Measurements from ENCODE around the gene MVB12A. TPM values are rescaled to one million over a fixed set of nuclear protein-coding genes. Genes with fewer than 3 reads are reported as not detected.

MVB12A gene
- total RNA-seq, 8 experiments from 2014 or later, result 23.2 to 52.3 (median 37.9) TPM

GRCh38 chr19:17406887-17407196, 13.0 kb upstream of the MVB12A start:
- in situ Hi-C loops (cut with MboI; ENCODE audit: low pct_unique_long_range_greater_than_20kb in 2 of 9, low sequenced_read_pairs in 9 of 9, unreplicated experiment in 9 of 9), result loop anchor here in 1 of 9 experiments (10.0 kb wide), 1 partner anchor 58 kb away; the partner anchor contains the start of gene NXNL1
- ATAC-seq (replicated peaks in 6 of 8), result no peak
- Histone ChIP-seq H3K4me3 (peak overlapping the region in 1 of 5 donors; percentile 17), H3K4me1 (replicated peaks in 1 of 2) (peaks cover 35 to 39% of the 10 kb centered on the region in 2 donors), H3K27ac (peak overlapping the region in 1 of 2 donors; percentile 70)
- 17 to 50% methylated on average over 1 of the region's 2 CpGs; no CpG with 5 or more reads in 8 of the 10 experiments for WGBS, 10 experiments

GRCh38 chr19:17409990-17410389, 9.9 kb upstream of the MVB12A start:
- Histone ChIP-seq H3K4me3 (no peak overlapping the region), H3K4me1 (replicated peaks in 1 of 2) (peaks cover 38 to 39% of the 10 kb centered on the region in 2 donors), H3K27ac (no peak overlapping the region)
- 12 to 100% (median 96%) methylated on average over 1 to 8 of the region's 9 CpGs for WGBS, 10 experiments
- ATAC-seq (replicated peaks in 6 of 8), result no peak
- in situ Hi-C loops (cut with MboI; ENCODE audit: low pct_unique_long_range_greater_than_20kb in 2 of 9, low sequenced_read_pairs in 9 of 9, unreplicated experiment in 9 of 9), result loop anchor here in 1 of 9 experiments (10.0 kb wide), 1 partner anchor 55 kb away; the partner anchor contains the start of gene NXNL1

- peak in 2 of 8 experiments; percentile 7 to 10 for ATAC-seq (replicated peaks in 6 of 8)
- WGBS, 10 experiments, result 15 to 100% (median 66%) methylated on average over 1 to 11 of the region's 11 CpGs; no CpG with 5 or more reads in 2 of the 10 experiments
- in situ Hi-C loops (cut with MboI; ENCODE audit: low pct_unique_long_range_greater_than_20kb in 2 of 9, low sequenced_read_pairs in 9 of 9, unreplicated experiment in 9 of 9), result no loop called here
- Histone ChIP-seq H3K27ac (peak overlapping the region in 1 of 2 donors; percentile 17), H3K4me1 (replicated peaks in 1 of 2) (peaks cover 26 to 33% of the 10 kb centered on the region in 2 donors), H3K4me3 (no peak overlapping the region)
Measured at GRCh38 chr19:17411801-17412200, 8.0 kb upstream of the MVB12A start.

GRCh38 chr19:17414097-17414496, 5.8 kb upstream of the MVB12A start:
- no peak overlapping the region for H3K4me3 ChIP-seq
- in situ Hi-C loops (cut with MboI; ENCODE audit: low pct_unique_long_range_greater_than_20kb in 2 of 9, low sequenced_read_pairs in 9 of 9, unreplicated experiment in 9 of 9), result no loop called here
- peaks cover 24 to 29% of the 10 kb centered on the region in 2 donors for H3K4me1 ChIP-seq (replicated peaks in 1 of 2)
- 17 to 100% (median 64%) methylated on average over 1 to 5 of the region's 8 CpGs; no CpG with 5 or more reads in 5 of the 10 experiments for WGBS, 10 experiments
- ATAC-seq (replicated peaks in 6 of 8), result no peak
- H3K27ac ChIP-seq, result no peak overlapping the region

GRCh38 chr19:17415121-17415520, 4.7 kb upstream of the MVB12A start:
- H3K27ac ChIP-seq, result no peak overlapping the region
- H3K4me1 ChIP-seq (replicated peaks in 1 of 2), result peaks cover 25 to 31% of the 10 kb centered on the region in 2 donors
- H3K4me3 ChIP-seq, result no peak overlapping the region
- in situ Hi-C loops (cut with MboI; ENCODE audit: low pct_unique_long_range_greater_than_20kb in 2 of 9, low sequenced_read_pairs in 9 of 9, unreplicated experiment in 9 of 9), result no loop called here
- no peak for ATAC-seq (replicated peaks in 6 of 8)
- WGBS, 10 experiments, result 13 to 70% (median 51%) methylated on average over 2 to 6 of the region's 6 CpGs; no CpG with 5 or more reads in 1 of the 10 experiments

GRCh38 chr19:17418710-17419109, 1.1 kb upstream of the MVB12A start:
- WGBS, 10 experiments, result 20 to 89% (median 74%) methylated on average over 1 to 3 of the region's 3 CpGs; no CpG with 5 or more reads in 2 of the 10 experiments
- Histone ChIP-seq H3K27ac (peak overlapping the region; percentile 38 to 57), H3K4me1 (replicated peaks in 1 of 2) (peaks cover 10 to 15% of the 10 kb centered on the region in 2 donors), H3K4me3 (peak overlapping the region in 2 of 5 donors; percentile 28 to 39)
- in situ Hi-C loops (cut with MboI; ENCODE audit: low pct_unique_long_range_greater_than_20kb in 2 of 9, low sequenced_read_pairs in 9 of 9, unreplicated experiment in 9 of 9), result no loop called here
- no peak for ATAC-seq (replicated peaks in 6 of 8)

GRCh38 chr19:17419154-17419620, 660 bp upstream of the MVB12A start:
- peaks cover 10 to 15% of the 10 kb centered on the region in 2 donors for H3K4me1 ChIP-seq (replicated peaks in 1 of 2)
- in situ Hi-C loops (cut with MboI; ENCODE audit: low pct_unique_long_range_greater_than_20kb in 2 of 9, low sequenced_read_pairs in 9 of 9, unreplicated experiment in 9 of 9), result no loop called here
- 0 to 70% (median 47%) methylated on average over 1 to 8 of the region's 8 CpGs; no CpG with 5 or more reads in 3 of the 10 experiments for WGBS, 10 experiments
- H3K4me3 ChIP-seq, result peak overlapping the region; percentile 26 to 39 (median 28)
- H3K27ac ChIP-seq, result peak overlapping the region; percentile 38 to 57
- peak in 1 of 8 experiments; percentile 2 for ATAC-seq (replicated peaks in 6 of 8)

GRCh38 chr19:17420475-17420924, 653 bp downstream of the MVB12A start:
- 0 to 80% (median 13%) methylated on average over 1 to 4 of the region's 25 CpGs; no CpG with 5 or more reads in 6 of the 10 experiments for WGBS, 10 experiments
- Histone ChIP-seq H3K4me1 (replicated peaks in 1 of 2) (peaks cover 7 to 8% of the 10 kb centered on the region in 2 donors), H3K27ac (peak overlapping the region in 1 of 2 donors; percentile 68), H3K4me3 (peak overlapping the region; percentile 73 to 93 (median 84))
- peak in 5 of 8 experiments; percentile 5 to 32 (median 23) for ATAC-seq (replicated peaks in 6 of 8)
- in situ Hi-C loops (cut with MboI; ENCODE audit: low pct_unique_long_range_greater_than_20kb in 2 of 9, low sequenced_read_pairs in 9 of 9, unreplicated experiment in 9 of 9), result no loop called here

GRCh38 chr19:17421942-17422341, 2.1 kb downstream of the MVB12A start:
- WGBS, 10 experiments, result 94 to 100% methylated on average over 2 to 3 of the region's 4 CpGs; no CpG with 5 or more reads in 8 of the 10 experiments

GRCh38 chr19:17423429-17424208, 3.8 kb downstream of the MVB12A start:
- Histone ChIP-seq H3K4me1 (replicated peaks in 1 of 2) (peaks cover 4 to 5% of the 10 kb centered on the region in 2 donors), H3K4me3 (no peak overlapping the region), H3K27ac (no peak overlapping the region)
- in situ Hi-C loops (cut with MboI; ENCODE audit: low pct_unique_long_range_greater_than_20kb in 2 of 9, low sequenced_read_pairs in 9 of 9, unreplicated experiment in 9 of 9), result no loop called here
- WGBS, 10 experiments, result 67 to 90% (median 86%) methylated on average over 2 to 3 of the region's 20 CpGs; no CpG with 5 or more reads in 7 of the 10 experiments
- no peak for ATAC-seq (replicated peaks in 6 of 8)

More at GRCh38 chr19:17421942-17422341, 2.1 kb downstream of the MVB12A start:
- Histone ChIP-seq H3K27ac (no peak overlapping the region), H3K4me1 (replicated peaks in 1 of 2) (peaks cover 4 to 5% of the 10 kb centered on the region in 2 donors), H3K4me3 (no peak overlapping the region)
- in situ Hi-C loops (cut with MboI; ENCODE audit: low pct_unique_long_range_greater_than_20kb in 2 of 9, low sequenced_read_pairs in 9 of 9, unreplicated experiment in 9 of 9), result no loop called here
- ATAC-seq (replicated peaks in 6 of 8), result no peak

GRCh38 chr19:17424743-17425365, 5.0 kb downstream of the MVB12A start:
- in situ Hi-C loops (cut with MboI; ENCODE audit: low pct_unique_long_range_greater_than_20kb in 2 of 9, low sequenced_read_pairs in 9 of 9, unreplicated experiment in 9 of 9), result no loop called here
- H3K4me1 ChIP-seq (replicated peaks in 1 of 2), result no peaks in the 10 kb centered on the region
- H3K4me3 ChIP-seq, result no peak overlapping the region
- 0 to 100% methylated on average over 1 to 2 of the region's 27 CpGs; no CpG with 5 or more reads in 8 of the 10 experiments for WGBS, 10 experiments
- ATAC-seq (replicated peaks in 6 of 8), result peak; percentile 41 to 84 (median 82)
- H3K27ac ChIP-seq, result no peak overlapping the region

GRCh38 chr19:17429641-17430113, 9.8 kb downstream of the MVB12A start:
- Histone ChIP-seq H3K4me3 (no peak overlapping the region), H3K27ac (no peak overlapping the region), H3K4me1 (replicated peaks in 1 of 2) (no peaks in the 10 kb centered on the region)
- in situ Hi-C loops (cut with MboI; ENCODE audit: low pct_unique_long_range_greater_than_20kb in 2 of 9, low sequenced_read_pairs in 9 of 9, unreplicated experiment in 9 of 9), result no loop called here
- 20 to 81% (median 72%) methylated on average over 1 to 6 of the region's 17 CpGs; no CpG with 5 or more reads in 2 of the 10 experiments for WGBS, 10 experiments
- peak in 1 of 8 experiments; percentile 50 for ATAC-seq (replicated peaks in 6 of 8)

- H3K4me3 ChIP-seq, result no peak overlapping the region
- no peak overlapping the region for H3K27ac ChIP-seq
- ATAC-seq (replicated peaks in 6 of 8), result no peak
- no peaks in the 10 kb centered on the region for H3K4me1 ChIP-seq (replicated peaks in 1 of 2)
- in situ Hi-C loops (cut with MboI; ENCODE audit: low pct_unique_long_range_greater_than_20kb in 2 of 9, low sequenced_read_pairs in 9 of 9, unreplicated experiment in 9 of 9), result no loop called here
- WGBS, 10 experiments, result 60 to 100% (median 85%) methylated on average over 1 to 4 of the region's 7 CpGs; no CpG with 5 or more reads in 5 of the 10 experiments
Measured at GRCh38 chr19:17431417-17431816, 11.6 kb downstream of the MVB12A start.

Data from motor neuron (in vitro differentiated cells).